ENCODE data around the gene NEMP2. TPM values are rescaled to one million over a fixed set of nuclear protein-coding genes. Genes with fewer than 3 reads are reported as not detected.

NEMP2 gene
- total RNA-seq, 6 donors from 2014 or later = 2.6 to 7.4 (median 4.3) TPM

- 76 to 88% methylated on average over 1 of the region's 1 CpG for WGBS, 2 donors
- H3K36me3 ChIP-seq = no peaks in the 10 kb centered on the region
- no peak overlapping the region for H3K4me3 ChIP-seq
- H3K27me3 ChIP-seq = no peaks in the 10 kb centered on the region
- TF ChIP-seq POLR2A (IDR thresholded peaks at IDR 0.05) (no peak), POLR2AphosphoS5 (IDR thresholded peaks at IDR 0.05) (no peak), CTCF (IDR thresholded peaks at IDR 0.05) (no peak), EP300 (IDR thresholded peaks at IDR 0.05) (no peak)
- DNase-seq (no peak), ATAC-seq (ENCODE audit: low FRiP score in 2 of 2) (no peak)
- H3K9me3 ChIP-seq = no peaks in the 10 kb centered on the region
- no peak overlapping the region for H3K27ac ChIP-seq
- H3K4me1 ChIP-seq = peaks cover 5 to 17% (median 14%) of the 10 kb centered on the region in 4 donors
Measured at GRCh38 chr2:190575263-190575662, 40.7 kb upstream of the NEMP2 start.

- no peak for DNase-seq
- H3K4me3 ChIP-seq = no peak overlapping the region
- no peak for TF ChIP-seq POLR2AphosphoS5 (IDR thresholded peaks at IDR 0.05)
- no peak for TF ChIP-seq CTCF (IDR thresholded peaks at IDR 0.05)
- no peak for TF ChIP-seq POLR2A (IDR thresholded peaks at IDR 0.05)
- TF ChIP-seq EP300 (IDR thresholded peaks at IDR 0.05) = no peak
- H3K4me1 ChIP-seq = peaks cover 5 to 15% (median 12%) of the 10 kb centered on the region in 4 donors
- H3K27ac ChIP-seq = no peak overlapping the region
- ATAC-seq (ENCODE audit: low FRiP score in 2 of 2) = no peak
- H3K27me3 ChIP-seq = no peaks in the 10 kb centered on the region
- H3K36me3 ChIP-seq = no peaks in the 10 kb centered on the region
- H3K9me3 ChIP-seq = no peaks in the 10 kb centered on the region
Measured at GRCh38 chr2:190574169-190574568, 39.6 kb upstream of the NEMP2 start.

- Histone ChIP-seq H3K4me3 (no peak overlapping the region), H3K9me3 (peaks cover under 1 to 8% (median 5%) of the 10 kb centered on the region in 4 donors), H3K4me1 (no peaks in the 10 kb centered on the region), H3K27ac (no peak overlapping the region), H3K27me3 (no peaks in the 10 kb centered on the region), H3K36me3 (no peaks in the 10 kb centered on the region)
- no peak for TF ChIP-seq POLR2A (IDR thresholded peaks at IDR 0.05)
- no peak for ATAC-seq (ENCODE audit: low FRiP score in 2 of 2)
- DNase-seq = no peak
Measured at GRCh38 chr2:190572246-190572645, 37.7 kb upstream of the NEMP2 start.

GRCh38 chr2:190571686-190572085, 37.2 kb upstream of the NEMP2 start:
- no peaks in the 10 kb centered on the region for H3K4me1 ChIP-seq
- TF ChIP-seq POLR2A (IDR thresholded peaks at IDR 0.05) (no peak), CTCF (IDR thresholded peaks at IDR 0.05) (no peak), POLR2AphosphoS5 (IDR thresholded peaks at IDR 0.05) (no peak), EP300 (IDR thresholded peaks at IDR 0.05) (no peak)
- no peak overlapping the region for H3K27ac ChIP-seq
- peaks cover 3 to 8% (median 5%) of the 10 kb centered on the region in 4 donors for H3K9me3 ChIP-seq
- no peaks in the 10 kb centered on the region for H3K36me3 ChIP-seq
- ATAC-seq (ENCODE audit: low FRiP score in 2 of 2) = no peak
- no peak for DNase-seq
- H3K4me3 ChIP-seq = no peak overlapping the region
- no peaks in the 10 kb centered on the region for H3K27me3 ChIP-seq

- ATAC-seq (ENCODE audit: low FRiP score in 2 of 2) = no peak
Measured at GRCh38 chr2:190570871-190571270, 36.3 kb upstream of the NEMP2 start.

More at GRCh38 chr2:190570871-190571270, 36.3 kb upstream of the NEMP2 start:
- no peak overlapping the region for H3K4me3 ChIP-seq
- WGBS, 2 donors = 86 to 88% methylated on average over 1 of the region's 1 CpG
- H3K36me3 ChIP-seq = no peaks in the 10 kb centered on the region
- H3K4me1 ChIP-seq = no peaks in the 10 kb centered on the region
- H3K27me3 ChIP-seq = no peaks in the 10 kb centered on the region
- TF ChIP-seq EP300 (IDR thresholded peaks at IDR 0.05) (no peak), POLR2AphosphoS5 (IDR thresholded peaks at IDR 0.05) (no peak), POLR2A (IDR thresholded peaks at IDR 0.05) (no peak), CTCF (IDR thresholded peaks at IDR 0.05) (no peak)
- H3K9me3 ChIP-seq = peaks cover 3 to 8% (median 5%) of the 10 kb centered on the region in 4 donors
- no peak overlapping the region for H3K27ac ChIP-seq
- DNase-seq = no peak
